Transverse colon (tissue), 4 donors: ENCODE results near the gene ITPR2. TPM values are rescaled to one million over a fixed set of nuclear protein-coding genes. Genes with fewer than 3 reads are reported as not detected.

Experiments
- DNase-seq: peaks from one replicate; pipeline ENCODE4 v3.0.0-alpha.2; 2019
- H3K27ac ChIP-seq, 4 donors: fragments of 200-600 bp; sonication (generic); 2 replicates each; pipeline ENCODE4 v1.5.1; 2016 to 2018; ENCODE audit warnings: inconsistent platforms in 4 of 4
- H3K27me3 ChIP-seq: fragments of 200-600 bp; sonication (generic); 2 replicates; pipeline ENCODE4 v1.5.1; 2017; ENCODE audit warnings: inconsistent platforms
- H3K36me3 ChIP-seq, 4 donors: fragments of 200-600 bp; sonication (generic); 2 replicates each; pipeline ENCODE4 v1.5.1; 2017 to 2019; ENCODE audit warnings: inconsistent platforms in 4 of 4
- H3K4me1 ChIP-seq, 4 donors: fragments of 200-600 bp; sonication (generic); 2 replicates each; pipeline ENCODE4 v1.5.1; 2017 to 2020; ENCODE audit warnings: inconsistent platforms in 4 of 4
- H3K4me3 ChIP-seq, 4 donors: fragments of 200-600 bp; sonication (generic); 1 replicate in 1 of 4; 2 replicates in 3 of 4; pipeline versions ENCODE4 v1.5.1 to v1.6.1; 2017 to 2019; ENCODE audit warnings: inconsistent platforms in 4 of 4
- H3K9me3 ChIP-seq, 2 donors: fragments of 200-600 bp; sonication (generic); 2 replicates each; pipeline ENCODE4 v1.5.1; 2017 to 2019; ENCODE audit warnings: inconsistent platforms in 2 of 2
- CTCF ChIP-seq, 5 experiments: fragments of 200-600 bp in 3 of 5; fragments of 450-650 bp in 2 of 5; sonication (generic) in 3 of 5; IDR thresholded peaks; 1 replicate in 2 of 5; 2 replicates in 3 of 5; pipeline ENCODE4 v1.5.1; 2016 to 2017; ENCODE audit warnings: antibody characterized with exemption in 5 of 5, inconsistent platforms in 3 of 5, mild to moderate bottlenecking in 2 of 5, moderate library complexity in 1 of 5
- EP300 ChIP-seq: sonication (generic); formaldehyde crosslinking; IDR thresholded peaks from one replicate; pipeline ENCODE4 v1.6.1; 2017; ENCODE audit warnings: antibody characterized with exemption, low read depth
- POLR2A ChIP-seq: fragments of 450-650 bp; IDR thresholded peaks from one replicate; pipeline ENCODE4 v1.6.1; 2016; ENCODE audit warnings: antibody characterized with exemption, mild to moderate bottlenecking, moderate library complexity
- POLR2AphosphoS5 ChIP-seq, 3 donors: sonication (generic); formaldehyde crosslinking; IDR thresholded peaks; one replicate each; pipeline ENCODE4 v1.6.1; 2016; ENCODE audit warnings: antibody characterized with exemption in 3 of 3
- WGBS, 2 donors: methylation state at CpG; one replicate each; pipeline ENCODE4 v1.1.5; 2018; ENCODE audit warnings: low coverage in 1 of 2; 5-methylcytosine and 5-hydroxymethylcytosine counted together
- in situ Hi-C, 4 donors: fragments of 200-750 bp; cut with MboI; loops; one replicate each; pipeline versions ENCODE4 v1.15.0 to v1.15.1; 2017; ENCODE audit warnings: low sequenced_read_pairs in 3 of 4, low pct_ligation_motif_present in 1 of 4, low pct_unique_long_range_greater_than_20kb in 1 of 4
- intact Hi-C: fragments of 100-400 bp; cut with DNase I; formaldehyde crosslinking; loops from one replicate; pipeline ENCODE4 v1.15.1; 2023; ENCODE audit warnings: low total_unique reads
- total RNA-seq, 4 donors: library from RNA; depleted of rRNA; stranded (reverse); fragments of >200 nt; gene quantifications; one replicate each; pipeline ENCODE4 v1.1.0, GENCODE V29; 2016

The ITPR2 gene
- total RNA-seq: 10 to 100 TPM; 29.8 to 60.5 (median 41.2) TPM

DNA sequence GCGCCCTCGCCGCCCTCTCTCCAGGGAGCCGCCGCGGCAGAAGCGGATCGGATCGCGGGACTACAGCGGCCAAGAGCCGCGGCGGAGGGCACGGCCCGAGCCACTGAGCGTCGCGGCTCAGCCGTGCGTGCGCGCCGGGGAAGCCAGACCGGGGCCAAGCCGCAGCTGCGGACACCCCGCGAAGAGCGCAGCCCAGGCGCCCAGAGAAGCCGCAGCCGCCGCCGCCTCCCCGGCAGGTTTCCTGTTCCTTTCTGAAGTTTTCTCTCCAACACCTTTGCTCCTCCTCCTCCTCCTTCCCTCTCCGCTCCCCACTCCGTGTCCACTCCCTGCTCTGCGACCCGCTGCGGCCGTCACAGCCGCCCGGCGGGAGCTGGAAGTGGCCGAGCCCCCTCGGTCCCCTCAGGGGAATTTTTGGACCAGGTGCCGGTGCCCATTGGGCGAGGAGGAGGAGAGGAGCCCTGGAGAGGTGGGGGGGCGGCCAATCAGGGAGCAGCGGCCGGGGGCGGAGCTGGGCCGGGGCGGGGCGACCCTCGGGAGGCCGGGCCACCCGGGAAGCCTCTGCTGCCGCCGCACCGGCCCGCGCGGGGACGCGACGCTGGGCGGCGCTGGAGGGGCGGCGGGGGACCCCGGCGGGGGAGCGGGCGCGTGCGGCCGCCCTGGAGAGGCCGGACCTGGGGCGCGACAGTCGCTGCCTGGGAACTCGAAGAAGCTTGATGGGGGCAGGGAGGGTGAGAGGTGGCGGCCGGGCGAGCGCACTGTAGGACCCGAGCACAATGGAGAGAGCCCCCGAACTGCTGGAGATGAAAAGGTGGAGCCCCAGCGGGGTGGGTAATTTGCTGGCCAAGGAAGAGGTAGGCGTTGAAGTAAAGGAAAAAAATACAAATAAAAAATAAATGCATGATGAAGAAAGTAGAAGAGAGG is at the start of gene ITPR2:
Gene ITPR2, minus strand, starts transcription at position 373 of the 921 bp plus-strand sequence. CDS start 413 bp downstream, outside the sequence.
- Histone ChIP-seq H3K4me1 (peaks cover 0 to 37% (median 9%) of the 10 kb centered on the region in 4 donors), H3K4me3 (peak within 1 kb of the TSS; percentile 55 to 98 (median 80)), H3K27me3 (no peaks in the 10 kb centered on the region), H3K27ac (peak within 1 kb of the TSS; percentile 90 to 99 (median 96)), H3K9me3 (no peaks in the 10 kb centered on the region), H3K36me3 (no peaks in the 10 kb centered on the region)
- peak; percentile 97 for DNase-seq
- 0% methylated on average over 4 to 62 of the region's 92 CpGs for WGBS, 2 donors
- in situ Hi-C loops: loop anchor here in 2 of 4 donors (25.0 kb wide), 1 partner anchor 179 kb away; the partner anchor contains the start of genes MED21 (in 2 of the 2) and TM7SF3 (in 2 of the 2)
- intact Hi-C loops: loop anchor here (10.0 kb wide), 1 partner anchor 128 kb away; no protein-coding TSS in a partner anchor
- TF ChIP-seq EP300 (no peak), CTCF (IDR thresholded peaks at IDR 0.05) (peak in 1 of 5 experiments; percentile 21), POLR2AphosphoS5 (IDR thresholded peaks at IDR 0.05) (peak; percentile 91 to 97 (median 94)), POLR2A (peak; percentile 83)

- Histone ChIP-seq H3K27ac (no peak overlapping the region), H3K4me3 (no peak overlapping the region), H3K27me3 (no peaks in the 10 kb centered on the region), H3K9me3 (no peaks in the 10 kb centered on the region), H3K4me1 (peaks cover 6 to 14% (median 11%) of the 10 kb centered on the region in 4 donors), H3K36me3 (no peaks in the 10 kb centered on the region)
- DNase-seq: no peak
- intact Hi-C loops: no loop called here
- no peak for TF ChIP-seq POLR2AphosphoS5 (IDR thresholded peaks at IDR 0.05)
- TF ChIP-seq EP300: no peak
- no peak for TF ChIP-seq POLR2A
- no peak for TF ChIP-seq CTCF (IDR thresholded peaks at IDR 0.05)
- in situ Hi-C loops: no loop called here
- 70% methylated on average over 2 of the region's 2 CpGs; no CpG with 5 or more reads in 1 of the 2 donors for WGBS, 2 donors
These were observed 47.6 kb upstream of the ITPR2 start for GRCh38 chr12:26880625-26881024.

GRCh38 chr12:26878661-26879119 is 45.7 kb upstream of the ITPR2 start:
- Histone ChIP-seq H3K9me3 (no peaks in the 10 kb centered on the region), H3K36me3 (no peaks in the 10 kb centered on the region), H3K4me3 (no peak overlapping the region), H3K4me1 (peaks cover 6 to 11% (median 9%) of the 10 kb centered on the region in 4 donors), H3K27me3 (no peaks in the 10 kb centered on the region), H3K27ac (peak overlapping the region in 2 of 4 donors; percentile 36 to 47)
- intact Hi-C loops (no loop called here), in situ Hi-C loops (no loop called here)
- TF ChIP-seq EP300 (no peak), CTCF (IDR thresholded peaks at IDR 0.05) (no peak), POLR2AphosphoS5 (IDR thresholded peaks at IDR 0.05) (no peak), POLR2A (no peak)
- 18 to 22% methylated on average over 4 to 6 of the region's 6 CpGs for WGBS, 2 donors
- DNase-seq: peak; percentile 74
